NCI-H1930 (cell line): ENCODE results near the gene APOBEC3A.
A peak's percentile ranks its signal among the peaks of the same experiment; 100 is the strongest.

ENCODE experiments used
- DNase-seq, 2 experiments: peaks; one replicate each; lab custom pipeline; 2025; lab: John Stamatoyannopoulos, UW

APOBEC3A gene

DNA sequence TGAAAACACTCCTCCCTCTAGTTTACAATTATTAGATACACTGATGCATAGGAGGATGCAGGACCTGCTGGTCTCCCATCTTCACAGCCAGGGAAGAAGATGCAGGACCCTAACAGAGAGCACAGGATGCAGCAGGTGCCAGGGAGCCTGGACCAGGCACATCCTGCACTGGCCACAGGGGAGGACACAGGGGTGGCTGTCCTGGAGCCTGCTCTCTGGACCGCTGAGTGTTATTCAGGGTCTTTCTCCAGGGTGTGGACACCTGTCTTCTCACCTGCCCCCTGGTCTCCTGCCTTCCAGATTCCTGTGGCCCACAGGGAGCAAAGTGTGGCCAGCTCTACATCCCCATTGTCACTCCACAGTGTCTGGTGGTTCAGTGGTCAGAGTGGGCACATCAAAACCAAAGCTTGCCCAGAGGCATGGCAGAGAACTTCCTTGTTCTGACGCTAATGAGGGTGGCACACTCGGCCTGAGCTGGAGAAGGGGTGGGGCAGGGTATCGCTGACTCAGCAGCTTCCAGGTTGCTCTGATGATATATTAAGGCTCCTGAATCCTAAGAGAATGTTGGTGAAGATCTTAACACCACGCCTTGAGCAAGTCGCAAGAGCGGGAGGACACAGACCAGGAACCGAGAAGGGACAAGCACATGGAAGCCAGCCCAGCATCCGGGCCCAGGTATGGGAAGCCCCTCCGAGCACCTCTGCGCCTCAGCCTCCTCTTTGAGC, at the start of gene APOBEC3A:
Gene APOBEC3A, plus strand, starts transcription at position 564 of the 725 bp plus-strand sequence. Its CDS starts 83 bp downstream, at position 647.
- no peak for DNase-seq

DNA sequence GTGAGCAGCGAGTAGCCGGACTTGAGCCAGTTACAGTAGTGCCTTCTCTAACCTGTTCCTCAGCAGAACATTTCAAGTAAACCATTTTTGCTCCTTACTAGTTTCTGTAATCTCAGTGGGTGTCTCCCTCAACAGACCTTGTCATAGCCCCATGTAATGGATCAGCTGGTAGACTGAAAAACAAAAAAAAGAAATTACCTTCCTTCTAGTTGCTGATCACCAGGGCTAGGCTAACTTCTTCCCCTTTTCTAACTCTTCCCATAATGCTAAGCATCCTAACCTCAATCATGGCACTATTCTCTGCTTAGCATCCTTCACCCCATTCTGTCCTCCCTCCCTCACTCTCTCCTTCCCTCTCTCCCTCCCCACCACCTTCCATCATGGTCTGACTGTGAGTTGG, 49.6 kb upstream of the APOBEC3A start:
- no peak for DNase-seq

DNA sequence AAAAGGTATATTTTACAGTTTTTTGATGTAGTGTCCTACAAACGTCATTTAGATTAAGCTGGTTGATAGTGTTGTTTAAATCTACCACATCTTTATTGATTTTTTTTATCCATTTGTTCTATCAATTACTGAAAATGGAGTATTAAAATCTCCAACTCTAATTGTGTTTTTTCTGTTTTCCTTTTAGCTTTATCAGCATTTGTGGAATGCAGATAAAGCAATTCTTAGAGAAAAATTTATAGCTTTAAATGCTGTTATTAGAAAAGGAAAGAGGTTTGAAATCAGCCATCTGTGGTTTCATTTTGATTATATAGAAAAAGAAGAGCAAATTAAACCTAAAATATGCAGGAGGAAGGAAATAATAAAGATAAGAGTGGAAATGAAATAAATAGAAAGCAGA, 46.0 kb upstream of the APOBEC3A start:
- DNase-seq, result no peak

DNA sequence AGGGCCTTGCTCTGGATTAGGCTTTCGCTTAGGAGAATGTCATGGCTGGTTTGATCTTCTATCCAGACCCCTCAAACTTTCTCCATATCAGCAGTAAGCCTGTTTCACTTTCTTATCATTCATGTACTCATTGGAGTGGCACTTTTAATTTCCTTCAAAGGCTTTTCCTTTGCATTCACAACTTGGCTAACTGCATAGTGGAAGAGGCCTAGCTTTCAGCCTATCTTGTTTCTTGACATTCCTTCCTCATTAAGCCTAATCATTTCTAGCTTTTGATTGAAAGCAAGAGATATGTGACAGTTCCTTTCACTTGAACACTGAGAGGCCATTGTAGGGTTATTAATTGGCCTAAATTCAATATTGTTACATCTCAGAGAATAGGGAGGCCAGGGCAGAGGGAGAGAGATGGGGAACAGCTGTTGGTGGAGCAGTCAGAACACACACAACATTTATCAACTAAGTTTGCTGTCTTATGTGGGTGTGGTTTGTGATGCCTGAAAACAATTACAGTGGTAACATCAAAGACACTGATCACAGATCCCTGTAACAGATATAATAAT, 37.7 kb upstream of the APOBEC3A start:
- no peak for DNase-seq

DNA sequence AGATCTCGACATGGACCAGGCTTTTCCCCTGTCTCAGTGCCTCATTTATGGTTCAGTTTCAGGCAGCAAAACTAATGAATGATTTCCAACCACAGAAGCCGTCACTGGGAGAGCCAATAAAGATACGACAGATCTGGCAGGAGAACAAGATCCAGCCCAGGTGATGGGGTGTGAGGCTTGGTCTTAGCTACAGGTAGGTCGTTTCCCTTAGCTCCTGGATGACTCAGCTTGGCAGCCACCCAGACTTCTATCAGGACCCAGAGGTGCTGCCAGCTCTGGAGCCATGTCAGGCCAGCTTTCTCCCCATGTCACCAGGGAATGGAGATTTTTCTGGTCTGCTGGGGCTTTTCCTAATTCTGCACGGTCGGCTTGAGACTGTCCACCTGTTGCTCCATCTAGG, 36.3 kb upstream of the APOBEC3A start:
- no peak for DNase-seq

DNA sequence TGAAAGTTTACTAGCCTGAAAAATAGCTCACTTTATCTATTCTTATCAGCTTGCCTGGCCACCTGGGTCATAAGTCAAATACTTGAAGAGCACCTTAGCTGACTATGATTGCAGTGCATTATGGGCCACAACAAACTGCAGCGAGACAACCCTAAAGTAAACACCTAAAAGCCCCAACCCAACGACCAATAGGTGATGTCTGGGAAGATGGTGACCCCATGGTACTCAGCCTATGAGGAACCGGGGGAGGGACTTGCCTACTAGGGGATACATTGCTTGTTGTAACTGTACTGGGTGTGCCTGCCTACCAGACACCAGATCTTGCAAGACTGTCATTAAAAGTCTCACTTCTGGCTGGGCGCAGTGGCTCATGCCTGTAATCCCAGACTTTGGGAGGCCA, 35.6 kb upstream of the APOBEC3A start:
- DNase-seq, result no peak

DNA sequence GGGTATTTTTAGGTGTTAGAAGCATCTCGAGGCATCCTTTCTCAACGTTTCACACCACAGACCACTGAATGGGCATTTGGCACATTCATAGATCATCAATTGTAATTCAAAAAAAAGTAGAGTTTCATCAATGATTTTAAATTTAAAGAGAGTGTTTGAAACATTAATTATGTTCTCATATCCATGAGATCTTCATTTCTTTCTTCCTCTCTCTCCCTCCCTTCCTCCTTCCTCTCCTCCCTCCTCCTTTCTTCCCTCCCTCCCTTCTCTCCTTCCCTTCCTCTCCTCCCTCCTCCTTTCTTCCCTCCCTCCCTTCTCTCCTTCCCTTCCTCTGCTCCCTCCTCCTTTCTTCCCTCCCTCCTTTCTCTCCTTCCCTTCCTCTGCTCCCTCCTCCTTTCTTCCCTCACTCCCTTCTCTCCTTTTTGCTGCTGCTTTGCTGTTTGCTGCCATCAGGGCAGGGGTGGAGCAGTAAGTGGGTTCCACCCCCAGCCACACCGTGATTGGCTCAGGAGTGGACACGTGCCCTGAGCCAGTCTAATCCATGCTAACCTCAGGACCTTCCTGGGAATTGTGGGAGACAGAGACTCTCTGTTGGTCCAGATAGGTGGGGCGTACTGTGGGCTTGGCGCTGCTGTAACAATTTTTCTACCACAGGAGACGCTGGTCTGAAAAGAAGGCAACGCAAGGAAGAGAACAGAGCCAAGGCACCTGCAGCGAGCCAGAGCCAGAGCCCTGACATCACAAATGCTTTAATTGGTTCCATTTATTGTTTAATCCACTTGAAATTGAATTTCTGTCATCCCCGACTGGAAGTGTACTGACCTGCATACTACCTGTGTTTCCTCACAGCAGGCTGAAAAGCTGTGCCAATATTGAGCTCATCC, 33.7 kb upstream of the APOBEC3A start:
- peak; percentile 82 to 83 for DNase-seq

DNA sequence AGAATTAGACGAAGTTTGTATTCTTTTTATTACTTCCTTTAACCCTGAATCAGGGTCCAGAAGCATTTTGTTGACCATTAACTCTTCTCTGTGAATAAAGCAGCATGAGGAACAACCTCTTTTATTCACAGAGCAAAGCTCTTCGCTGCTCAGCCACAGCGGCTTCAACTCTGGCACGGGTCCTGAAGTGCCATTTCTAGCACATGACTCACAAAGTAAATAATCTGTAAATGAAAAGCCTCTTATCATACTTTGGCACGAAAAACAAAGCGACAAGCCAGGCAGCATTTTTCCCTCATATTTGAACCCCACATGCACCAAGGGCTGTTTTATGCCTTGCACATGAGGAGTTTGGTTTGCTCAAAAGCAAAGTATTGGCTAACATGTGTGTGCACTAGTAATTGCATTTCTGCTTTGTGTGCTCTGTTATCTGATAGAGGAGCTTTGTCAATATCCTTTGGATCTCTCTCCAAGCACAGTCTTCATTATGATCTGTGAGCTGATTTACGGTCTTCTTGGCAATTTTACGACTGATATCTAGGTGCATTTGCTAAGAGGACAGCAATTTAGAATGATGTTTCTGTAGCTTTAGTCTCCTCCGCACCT, 33.0 kb upstream of the APOBEC3A start:
- DNase-seq, result peak; percentile 85 to 98

DNA sequence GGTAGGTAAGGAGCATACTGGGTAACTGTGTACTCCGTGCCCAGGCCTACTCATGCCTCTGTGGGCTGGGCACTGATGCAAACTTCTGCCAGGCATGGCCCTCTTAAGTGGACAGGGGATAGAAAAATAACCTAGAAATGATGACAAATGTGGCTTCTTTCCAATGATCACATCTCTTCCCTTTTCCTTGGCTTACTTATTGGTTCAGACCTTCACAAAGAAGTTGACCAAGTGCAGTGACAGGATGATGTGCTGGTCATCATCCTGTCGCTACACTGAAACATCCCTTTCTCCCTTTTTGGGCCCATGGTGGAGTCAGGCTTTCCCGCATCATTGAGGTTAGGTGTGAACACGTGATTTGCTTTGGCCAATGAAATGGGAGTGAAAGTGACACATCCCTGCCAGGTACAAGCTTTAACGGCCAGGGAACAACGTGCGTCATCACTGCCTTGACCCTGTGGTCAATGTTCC, 31.8 kb upstream of the APOBEC3A start:
- no peak for DNase-seq

DNA sequence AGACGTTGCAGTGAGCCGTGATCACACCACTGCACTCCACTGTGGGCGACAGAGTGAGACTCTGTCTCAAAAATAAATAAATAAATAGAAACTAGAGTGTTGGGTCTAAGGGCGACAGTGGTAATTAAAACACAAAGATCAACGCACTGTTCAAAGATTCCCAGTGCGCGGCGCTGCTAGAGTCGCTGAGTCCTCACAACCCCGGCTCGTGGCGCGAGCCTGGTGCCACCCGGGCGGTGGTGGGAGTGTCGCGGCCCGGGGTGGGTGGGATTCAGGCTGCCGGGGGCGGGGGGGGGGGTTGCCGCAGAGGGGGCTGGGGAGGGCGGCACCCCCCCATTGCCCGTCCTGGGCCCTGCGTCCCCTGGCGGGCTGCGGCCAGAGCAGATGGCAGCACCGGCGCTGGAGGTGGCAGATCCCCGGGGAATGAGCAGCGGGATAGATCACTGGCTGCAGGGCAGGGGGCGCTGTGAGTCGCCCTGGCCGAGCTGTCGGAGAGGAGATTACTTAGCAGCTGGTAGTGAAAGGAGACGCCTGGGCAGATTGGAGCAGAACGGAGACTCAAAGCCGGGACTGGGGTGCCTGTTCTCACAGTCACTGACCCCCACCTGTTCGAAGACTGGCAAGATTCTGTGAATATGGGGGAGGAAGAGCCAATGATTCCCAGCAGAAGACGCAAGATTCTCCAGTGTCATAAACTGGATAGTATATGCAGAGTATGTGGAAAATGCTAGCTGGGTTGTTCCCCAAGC, 30.2 kb upstream of the APOBEC3A start:
- peak; percentile 43 to 65 for DNase-seq

DNA sequence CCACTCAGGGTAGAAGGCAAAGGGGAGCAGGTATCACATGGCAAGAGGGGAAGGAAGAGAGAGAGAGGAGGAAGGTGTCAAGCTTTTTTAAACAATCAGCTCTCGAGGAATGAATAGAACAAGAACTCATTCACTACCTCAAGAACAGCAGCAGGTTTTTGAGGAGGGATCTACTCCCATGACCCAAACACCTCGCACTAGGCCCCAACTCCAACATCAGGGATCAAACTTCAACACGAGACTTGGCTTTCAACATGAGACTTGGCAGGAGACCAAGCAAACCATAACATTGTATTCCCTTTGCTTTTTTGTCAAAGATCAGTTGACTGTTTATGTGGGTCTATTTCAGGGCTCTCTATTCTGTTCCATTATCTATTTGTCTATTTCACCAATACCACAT, 26.9 kb upstream of the APOBEC3A start:
- DNase-seq, result no peak

DNA sequence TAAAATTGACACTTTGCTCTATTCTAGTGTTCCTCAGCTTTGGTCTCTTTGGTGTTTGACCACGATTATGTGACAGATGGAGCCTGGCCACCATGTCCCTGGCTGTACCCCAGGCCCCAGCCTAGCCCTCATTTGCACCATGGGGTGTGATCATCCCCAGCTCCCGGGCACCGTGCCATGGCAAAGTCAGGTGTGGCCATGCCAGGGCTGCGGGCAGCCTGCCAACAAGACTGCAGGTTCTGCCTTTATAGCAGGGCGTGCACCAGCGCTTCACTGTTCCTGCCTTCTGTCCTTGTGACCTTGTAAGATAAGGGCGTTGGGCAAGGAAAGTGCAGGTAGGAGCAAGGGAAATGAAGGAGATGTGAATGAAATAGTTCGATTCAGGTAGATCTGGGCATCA, 22.4 kb upstream of the APOBEC3A start:
- no peak for DNase-seq

DNA sequence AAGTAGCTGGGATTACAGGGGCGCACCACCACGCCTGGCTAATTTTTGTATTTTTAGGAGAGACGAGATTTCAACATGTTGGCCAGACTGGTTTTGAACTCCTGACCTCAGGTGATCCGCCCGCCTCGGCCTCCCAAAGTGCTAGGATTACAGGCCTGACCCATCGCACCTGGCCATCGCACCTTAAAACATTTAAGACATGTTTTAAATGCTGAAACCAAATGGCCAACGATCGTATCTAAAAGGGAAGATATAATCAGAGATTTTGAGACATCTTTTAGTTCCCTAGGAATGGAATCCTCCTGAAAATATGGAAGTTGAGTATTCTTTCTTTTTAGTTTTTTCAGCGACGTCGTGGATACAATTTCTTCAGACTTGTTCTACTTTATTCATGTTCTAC, 21.8 kb upstream of the APOBEC3A start:
- DNase-seq, result no peak

DNA sequence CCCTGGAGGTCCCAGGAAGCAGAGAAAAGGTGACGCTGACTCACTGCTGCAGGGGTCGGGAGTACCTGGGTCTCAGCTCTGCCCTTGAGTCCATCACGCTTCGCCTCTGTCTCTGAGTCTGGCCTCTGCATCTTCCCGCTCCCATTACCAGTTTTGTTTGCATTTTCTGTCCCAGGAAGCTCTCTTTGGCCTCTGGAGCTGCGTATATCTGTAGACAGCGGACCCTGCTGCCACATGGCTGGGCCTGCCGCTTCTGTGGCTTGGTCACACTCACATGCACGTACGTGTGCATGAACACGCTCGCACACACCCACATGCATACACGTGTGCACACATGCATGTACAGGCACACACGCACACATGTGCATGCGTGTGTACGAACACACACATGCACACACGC, 20.8 kb upstream of the APOBEC3A start:
- DNase-seq, result no peak

DNA sequence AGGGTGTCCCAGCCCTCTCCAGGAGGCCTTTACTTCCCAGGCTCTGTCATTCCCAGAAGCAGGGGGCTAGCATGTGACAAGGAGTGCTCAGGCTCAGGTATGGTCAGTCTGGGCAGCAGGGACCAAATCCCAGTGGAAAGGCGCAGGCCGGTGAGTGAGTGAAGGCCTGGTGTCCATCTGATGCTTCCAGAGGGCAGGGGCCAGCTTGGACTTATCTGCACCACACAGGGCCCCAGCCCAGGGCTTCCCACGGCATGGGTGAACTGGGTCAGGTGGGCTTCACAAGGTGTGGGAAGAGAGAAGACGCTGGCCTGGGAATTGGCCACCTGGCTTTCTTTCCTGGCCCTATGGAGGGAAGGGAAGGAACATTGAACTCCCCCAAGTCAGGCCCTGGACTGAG, 20.4 kb upstream of the APOBEC3A start:
- no peak for DNase-seq

DNA sequence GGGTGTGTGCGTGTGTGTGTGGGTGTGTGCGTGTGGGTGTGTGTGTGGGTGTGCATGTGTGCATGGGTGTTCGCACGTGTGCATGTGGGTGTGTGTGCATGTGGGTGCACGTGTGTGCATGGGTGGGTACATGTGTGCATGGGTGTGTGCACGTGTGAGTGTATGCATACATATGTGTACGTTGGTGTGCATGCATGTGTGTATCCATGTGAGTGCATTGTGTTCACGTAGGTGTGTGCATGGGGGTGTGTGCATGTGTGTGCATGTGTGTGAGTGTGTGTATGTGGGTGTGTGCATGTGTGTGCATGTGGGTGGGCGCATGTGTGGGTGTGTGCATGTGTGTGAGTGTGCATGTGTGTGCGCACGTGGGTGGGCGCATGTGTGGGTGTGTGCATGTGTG, 19.9 kb upstream of the APOBEC3A start:
- no peak for DNase-seq

DNA sequence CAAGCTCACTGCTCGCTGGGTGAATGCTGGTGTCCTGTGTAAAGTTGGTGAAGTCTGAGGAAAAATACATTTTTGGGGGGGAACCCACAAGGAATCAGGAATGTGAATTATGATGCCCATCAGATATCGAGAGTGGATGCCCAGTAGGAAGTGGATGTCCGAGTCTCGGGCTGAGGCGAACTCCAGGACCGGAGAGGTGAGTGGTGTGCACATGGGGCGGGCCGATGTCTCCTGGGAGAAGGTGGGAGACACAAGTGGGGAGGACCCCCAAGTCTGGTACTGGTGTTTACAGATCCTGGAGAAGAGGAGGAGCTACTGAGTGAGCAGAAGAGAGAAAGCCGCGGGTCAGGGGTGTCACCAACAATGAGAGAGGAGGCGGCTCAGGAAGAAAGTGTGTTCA, 19.2 kb upstream of the APOBEC3A start:
- no peak for DNase-seq

DNA sequence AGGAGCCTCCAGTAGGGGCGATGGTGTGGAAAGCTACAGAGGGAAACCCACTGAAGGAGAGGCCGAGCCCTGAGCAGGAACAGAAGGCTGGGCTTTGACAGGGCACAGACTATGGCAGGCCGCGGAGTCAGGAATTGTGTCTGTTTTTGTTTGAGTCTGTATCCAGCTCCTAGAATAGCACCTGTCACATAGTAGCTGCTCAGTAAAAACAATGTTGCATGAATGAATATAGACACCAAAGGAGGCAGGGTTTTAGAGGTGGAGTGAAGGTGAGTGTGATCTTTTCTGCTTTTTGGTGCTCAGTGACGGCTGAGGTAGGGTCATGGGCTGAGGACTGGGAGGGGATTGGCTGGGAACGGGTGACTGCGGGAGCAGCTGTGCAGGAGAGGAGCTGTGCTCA, 18.5 kb upstream of the APOBEC3A start:
- DNase-seq, result no peak

DNA sequence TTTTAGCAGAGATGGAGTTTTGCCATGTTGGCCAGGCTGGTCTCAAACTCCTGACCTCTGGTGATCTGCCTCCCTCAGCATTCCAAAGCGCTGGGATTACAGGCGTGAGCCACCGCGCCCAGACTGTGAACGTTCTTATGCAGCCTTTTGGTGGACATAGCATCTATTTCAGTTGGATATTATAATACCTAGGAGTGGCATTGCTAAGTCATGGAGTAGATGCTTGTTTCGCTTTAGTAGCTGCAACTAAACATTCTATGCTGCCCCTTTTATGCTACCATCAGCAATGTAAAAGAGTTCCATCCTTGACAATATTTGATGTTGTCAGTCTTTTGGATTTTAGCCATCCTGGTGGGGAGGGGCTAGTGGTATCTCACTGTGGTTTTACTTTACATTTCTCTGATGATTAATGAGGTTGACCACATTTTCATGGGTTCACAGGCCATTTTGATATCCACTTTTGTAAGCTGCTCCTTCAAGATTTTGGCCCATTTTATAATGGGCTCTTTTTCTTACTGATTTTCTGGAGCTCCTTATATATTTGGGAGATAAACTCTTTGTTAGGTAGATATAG, 16.5 kb upstream of the APOBEC3A start:
- no peak for DNase-seq

DNA sequence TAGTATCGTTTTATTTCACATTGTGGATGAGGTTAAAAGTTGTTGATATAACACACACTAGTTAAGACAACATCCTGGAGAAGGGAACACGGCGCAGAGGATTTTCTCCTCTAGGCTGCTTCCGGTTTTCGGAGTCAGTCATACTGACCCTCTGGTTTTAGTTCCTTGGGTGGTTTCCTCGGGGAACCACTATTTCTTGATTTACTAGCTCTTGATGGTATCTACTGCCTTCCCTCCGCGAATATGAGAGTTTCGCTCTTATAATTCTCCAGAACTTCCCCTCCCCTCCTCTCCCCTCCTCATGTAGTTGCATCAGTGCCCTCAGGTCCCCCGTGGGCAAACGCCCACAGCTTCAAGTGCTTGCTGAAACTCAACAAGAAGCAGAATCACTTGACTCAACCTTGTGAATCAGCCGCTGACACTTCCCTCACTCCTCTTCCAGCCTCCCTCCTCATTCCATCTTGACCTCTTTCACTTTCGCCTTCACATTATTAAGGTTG, 15.9 kb upstream of the APOBEC3A start:
- DNase-seq, result no peak

DNA sequence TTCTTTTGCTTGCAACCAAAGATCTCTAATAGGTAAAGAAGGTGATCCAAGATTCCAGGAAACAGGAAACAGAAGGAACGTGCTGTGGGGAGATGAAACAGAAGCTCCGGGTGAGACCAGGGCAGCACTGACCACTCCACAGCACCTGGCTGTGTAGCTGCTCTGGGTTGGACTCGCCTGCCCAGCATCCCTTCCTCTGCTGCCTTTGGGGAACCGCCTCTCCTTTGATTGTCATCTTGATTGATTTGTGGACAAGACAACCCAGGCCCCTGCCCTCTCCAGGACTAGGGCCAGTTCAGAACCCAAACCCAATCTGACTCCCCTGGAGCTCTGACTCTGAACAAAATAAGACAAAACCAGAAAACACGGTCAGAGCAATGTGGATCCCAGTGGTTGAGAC, 14.7 kb upstream of the APOBEC3A start:
- DNase-seq, result no peak
